ENCODE results near the gene GPR55.

The GPR55 gene

DNA sequence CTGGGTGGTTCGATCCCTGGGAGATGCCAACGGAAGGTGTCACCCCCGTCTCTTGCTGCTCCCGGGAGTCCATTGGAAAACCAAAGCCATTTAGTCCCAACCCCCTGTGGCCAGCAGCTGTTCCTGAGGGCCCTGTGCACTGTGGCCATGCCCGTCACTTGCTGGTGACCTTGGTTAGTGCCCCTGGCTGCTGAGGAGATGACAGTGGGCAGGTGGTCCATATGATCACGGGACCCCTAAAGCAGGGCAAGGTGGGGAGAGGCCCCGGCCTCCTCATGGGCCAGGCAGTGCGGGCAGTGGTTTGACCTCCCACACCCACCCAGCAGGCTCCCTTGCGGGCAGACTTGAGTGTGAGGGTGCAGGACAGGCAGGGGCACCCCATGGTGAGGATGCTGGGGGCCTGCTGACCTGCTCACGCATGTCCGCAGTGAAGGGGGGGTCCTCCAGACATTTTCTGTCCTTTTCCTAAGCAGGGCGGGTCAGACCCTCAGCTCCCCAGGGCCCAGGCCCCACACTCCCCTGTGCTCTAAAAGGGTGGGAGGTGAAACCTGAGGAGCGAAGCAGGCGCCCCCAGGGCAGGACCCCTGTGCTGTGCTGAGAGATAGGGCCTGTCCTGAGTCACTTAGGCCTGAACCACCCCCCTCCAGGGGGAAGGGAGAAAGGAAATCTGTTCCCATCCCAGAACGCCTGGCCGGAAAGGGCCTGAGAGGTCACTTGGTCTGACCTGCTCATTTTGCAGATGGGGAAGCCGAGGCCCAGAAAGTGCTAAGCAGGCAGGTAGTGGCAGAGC is 53.5 kb downstream of the GPR55 start:
- no peak overlapping the region for H3K27ac ChIP-seq
- no peak for DNase-seq (ENCODE audit: low read depth, low spot score)

DNA sequence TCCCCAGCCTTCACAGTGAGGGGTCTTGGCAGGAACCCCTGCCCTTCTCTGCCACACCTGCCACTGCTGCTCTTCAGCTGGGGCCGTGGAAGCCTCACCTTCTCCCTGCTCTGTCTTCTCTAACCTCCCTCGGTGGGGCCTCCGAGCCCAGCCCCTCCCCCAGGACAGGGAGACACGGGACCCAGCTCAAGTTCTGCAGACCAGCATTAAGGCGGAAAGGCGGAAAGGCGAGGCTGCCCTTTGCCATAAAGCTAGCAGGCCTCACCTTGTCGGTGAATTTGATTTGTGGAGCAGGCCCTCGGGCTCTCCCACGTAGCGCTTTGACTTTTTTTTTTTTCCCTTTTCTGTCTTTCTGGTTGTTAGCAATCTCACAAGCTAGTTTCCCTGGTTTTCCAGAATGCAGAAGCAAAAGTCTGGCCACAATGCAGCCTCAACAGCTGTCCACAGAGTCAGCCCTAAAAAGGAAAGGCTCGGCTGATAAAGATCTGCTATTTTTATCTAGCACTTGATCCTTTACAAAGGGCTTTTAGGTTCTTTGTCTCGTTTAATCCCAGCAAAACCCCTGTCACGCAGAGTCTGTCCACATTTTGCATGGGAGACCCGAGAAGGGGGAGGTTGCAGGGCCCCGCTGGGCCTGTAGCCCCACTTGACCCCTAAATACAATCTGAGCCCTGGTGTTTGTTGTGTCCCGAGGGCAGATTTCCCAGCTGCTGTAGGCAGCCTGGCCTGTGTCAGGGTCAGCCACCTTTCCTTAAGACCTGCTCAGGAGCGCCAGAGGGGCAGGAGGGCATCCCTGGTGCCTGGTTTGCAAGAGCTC is 54.3 kb downstream of the GPR55 start:
- no peak overlapping the region for H3K27ac ChIP-seq
- DNase-seq (ENCODE audit: low read depth, low spot score) = no peak

- no peak overlapping the region for H3K27ac ChIP-seq
- DNase-seq (ENCODE audit: low read depth, low spot score) = no peak
Observed at GRCh38 chr2:230869914-230870543, 55.0 kb downstream of the GPR55 start.

GRCh38 chr2:230868947-230869913 is 55.8 kb downstream of the GPR55 start:
- H3K27ac ChIP-seq = no peak overlapping the region
- DNase-seq (ENCODE audit: low read depth, low spot score) = no peak

DNA sequence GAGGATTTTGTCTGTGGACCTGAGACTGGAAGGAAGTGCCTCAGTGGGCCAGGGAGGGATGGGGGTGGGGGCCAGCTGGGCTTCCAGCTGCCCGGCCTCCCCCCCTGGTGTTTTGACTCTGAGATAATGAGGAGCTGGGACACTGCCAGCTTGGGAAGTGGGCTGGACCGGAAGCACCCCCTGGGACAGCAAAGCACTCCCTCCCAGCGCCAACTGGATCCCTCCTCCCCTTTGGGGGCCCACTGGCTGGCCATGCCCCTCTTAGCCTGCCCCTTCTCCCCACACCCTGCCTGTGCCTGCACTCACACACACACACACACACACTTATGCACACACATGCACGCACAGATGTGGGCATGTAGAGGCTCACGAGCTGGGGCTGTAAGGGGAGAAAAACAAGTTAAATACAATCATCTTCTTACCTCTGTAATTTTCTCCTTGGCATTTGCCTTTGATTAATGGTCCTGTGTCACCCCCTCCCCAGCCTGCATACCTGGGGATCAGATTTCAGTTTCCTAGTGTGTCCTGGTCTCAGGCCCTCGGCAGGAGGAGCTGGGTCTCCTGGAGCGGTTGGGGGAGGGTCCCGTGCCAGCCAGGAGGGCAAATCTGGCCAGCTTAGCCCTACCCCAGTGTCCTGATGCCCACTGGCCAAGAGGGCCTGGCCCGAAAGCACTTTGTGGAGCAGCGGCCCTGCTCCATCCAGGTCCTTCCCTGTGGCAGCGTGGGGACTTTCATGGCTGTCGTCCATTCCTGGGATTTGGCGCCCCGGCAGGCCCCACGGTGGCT is 56.7 kb downstream of the GPR55 start:
- H3K27ac ChIP-seq = no peak overlapping the region
- no peak for DNase-seq (ENCODE audit: low read depth, low spot score)

DNA sequence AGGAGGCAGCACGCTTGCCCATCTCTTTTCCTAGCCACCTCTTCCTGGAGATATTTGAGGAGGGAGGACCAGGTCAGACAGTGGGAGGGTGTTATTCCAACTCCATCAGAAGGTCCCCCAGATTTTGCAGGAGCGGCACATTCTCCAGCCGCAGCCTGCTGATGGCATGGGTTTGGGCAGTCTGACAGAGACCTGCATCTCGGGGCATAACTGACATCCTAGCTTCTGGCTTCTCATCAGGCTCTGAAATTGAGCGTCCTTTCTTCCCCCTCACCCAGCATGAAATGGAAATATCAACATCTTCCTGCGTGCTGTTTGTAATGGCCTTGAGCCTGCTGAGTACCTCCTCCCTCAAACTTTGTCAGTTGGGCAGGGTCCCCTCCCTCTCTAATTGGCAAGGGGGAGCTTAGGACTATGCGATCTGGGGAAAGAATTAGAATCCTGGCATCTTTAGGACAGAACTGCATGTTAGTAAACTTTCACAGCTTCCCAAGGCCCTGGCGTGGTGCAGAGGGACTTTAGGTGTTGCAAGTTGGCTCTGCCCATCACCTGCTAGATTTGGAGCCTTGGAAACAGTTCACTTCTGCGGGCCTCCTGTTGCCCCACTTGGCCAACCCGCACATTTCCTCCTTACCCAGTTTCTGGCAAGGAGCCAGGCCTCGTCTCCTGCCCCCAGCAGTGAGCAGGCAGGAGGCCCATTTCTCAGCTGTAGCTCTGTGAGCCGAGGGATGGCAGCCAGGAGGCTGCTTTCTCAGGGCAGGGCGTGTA is 58.1 kb downstream of the GPR55 start:
- DNase-seq (ENCODE audit: low read depth, low spot score) = no peak
- no peak overlapping the region for H3K27ac ChIP-seq

- H3K27ac ChIP-seq = no peak overlapping the region
- DNase-seq (ENCODE audit: low read depth, low spot score) = no peak
Observed at GRCh38 chr2:230865766-230866755, 59.0 kb downstream of the GPR55 start.

DNA sequence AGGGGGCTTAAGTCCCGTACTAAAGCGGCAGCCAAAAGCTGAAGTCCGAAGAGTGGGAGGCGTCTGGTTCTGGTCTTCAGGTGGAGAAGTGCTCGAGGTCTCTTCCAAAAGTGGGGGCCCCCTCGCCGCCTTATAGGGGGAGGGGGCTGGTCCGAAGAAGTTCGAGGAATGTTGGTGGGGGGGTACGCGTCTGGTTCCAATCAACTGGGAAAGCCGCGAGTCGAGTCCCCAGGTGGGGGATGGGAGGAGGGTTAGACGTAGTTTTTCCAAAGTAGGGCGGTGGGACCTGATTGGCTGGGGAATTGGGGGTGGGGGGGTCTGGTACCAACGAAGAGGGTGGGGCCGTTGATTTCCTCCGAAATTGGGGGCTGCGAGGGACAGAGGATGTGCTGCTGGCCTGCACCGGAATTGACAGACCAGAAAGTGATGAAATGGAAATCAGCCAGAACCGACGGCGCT is 59.7 kb downstream of the GPR55 start:
- no peak for DNase-seq (ENCODE audit: low read depth, low spot score)

GRCh38 chr2:230864605-230865306 is 60.3 kb downstream of the GPR55 start, which contains the start of gene ITM2C:
Gene ITM2C (plus strand): TSS chr2:230864942. CDS start chr2:230865026, 84 bp downstream.
- no peak within 1 kb of the TSS for H3K27ac ChIP-seq
- peak; percentile 8 for DNase-seq (ENCODE audit: low read depth, low spot score)

More for the DNA sequence above, 59.7 kb downstream of the GPR55 start:
- H3K27ac ChIP-seq = no peak overlapping the region

GRCh38 chr2:230864122-230864604 is 60.9 kb downstream of the GPR55 start:
- H3K27ac ChIP-seq = no peak overlapping the region
- DNase-seq (ENCODE audit: low read depth, low spot score) = no peak

DNA sequence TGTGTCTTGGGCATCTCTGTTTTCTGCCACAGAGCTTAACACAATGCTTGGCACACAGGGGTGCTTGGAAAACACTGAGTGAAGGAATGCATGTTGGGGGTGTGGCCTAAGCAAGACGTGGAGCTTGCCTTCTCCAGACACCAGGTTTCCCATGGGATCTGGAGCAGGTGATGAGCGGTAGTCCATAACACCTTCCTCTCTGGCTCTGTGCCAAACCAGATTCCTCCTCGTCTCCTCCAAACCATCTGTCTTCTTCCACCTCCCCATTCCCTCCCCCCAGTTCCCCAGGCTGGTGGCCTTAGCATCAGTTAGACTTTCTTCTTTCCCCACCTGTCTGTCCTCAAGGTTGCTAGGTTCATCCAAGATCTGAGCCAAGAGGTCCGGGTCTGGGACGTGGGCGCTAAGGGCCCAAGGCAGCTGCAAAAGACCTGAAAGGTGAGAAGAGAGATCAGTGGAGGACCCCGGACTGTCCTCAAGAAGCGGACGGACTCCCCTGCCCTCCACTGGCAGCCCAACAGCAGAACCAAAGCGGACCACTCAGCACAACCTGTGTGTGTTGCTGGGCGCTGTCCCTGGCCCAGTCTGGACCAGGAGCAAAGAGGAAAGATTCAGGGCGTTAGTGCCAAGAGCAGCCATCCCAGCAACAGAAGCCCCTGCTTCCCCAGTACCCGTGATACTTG is 61.5 kb downstream of the GPR55 start:
- no peak for DNase-seq (ENCODE audit: low read depth, low spot score)
- H3K27ac ChIP-seq = no peak overlapping the region

GRCh38 chr2:230863031-230863430 is 62.0 kb downstream of the GPR55 start:
- DNase-seq (ENCODE audit: low read depth, low spot score) = no peak
- H3K27ac ChIP-seq = no peak overlapping the region

- DNase-seq (ENCODE audit: low read depth, low spot score) = no peak
- H3K27ac ChIP-seq = no peak overlapping the region
Observed at GRCh38 chr2:230862292-230862691, 62.8 kb downstream of the GPR55 start.

GRCh38 chr2:230861552-230862255 is 63.3 kb downstream of the GPR55 start:
- H3K27ac ChIP-seq = no peak overlapping the region
- DNase-seq (ENCODE audit: low read depth, low spot score) = no peak

Data from epithelial cell of prostate (primary cell).